Stomach (tissue), 9 donors: ENCODE measurements around the gene NEXMIF. TPM values are rescaled to one million over a fixed set of nuclear protein-coding genes. Genes with fewer than 3 reads are reported as not detected.

ENCODE experiments used
- DNase-seq, 2 donors: peaks; one replicate each; pipeline versions ENCODE4 v3.0.0 to v3.0.0-alpha.2; 2013 to 2019
- H3K27ac ChIP-seq, 5 donors: fragments of 200-600 bp in 4 of 5; sonication (generic) in 4 of 5; one replicate each; pipeline ENCODE4 v1.5.1; 2013 to 2019; ENCODE audit warnings: mild to moderate bottlenecking in 1 of 5, moderate library complexity in 1 of 5
- H3K27me3 ChIP-seq, 3 donors: fragments of 200-600 bp; sonication (generic); one replicate each; pipeline ENCODE4 v1.5.1; 2017 to 2019; ENCODE audit warnings: mixed run types in 1 of 3
- H3K36me3 ChIP-seq, 4 donors: fragments of 200-600 bp; sonication (generic); 1 replicate in 3 of 4; 2 replicates in 1 of 4; pipeline ENCODE4 v1.5.1; 2016 to 2019
- H3K4me1 ChIP-seq, 4 donors: fragments of 200-600 bp; sonication (generic); one replicate each; pipeline ENCODE4 v1.5.1; 2016 to 2019
- H3K4me3 ChIP-seq, 4 donors: fragments of 200-600 bp; sonication (generic) in 3 of 4; one replicate each; pipeline ENCODE4 v1.5.1; 2016 to 2019; ENCODE audit warnings: mild to moderate bottlenecking in 1 of 4
- H3K9me3 ChIP-seq, 4 donors: fragments of 200-600 bp; sonication (generic); one replicate each; pipeline ENCODE4 v1.5.1; 2016 to 2019
- CTCF ChIP-seq, 7 experiments: fragments of 450-650 bp in 4 of 7; fragments of 200-600 bp in 3 of 7; sonication (generic) in 3 of 7; IDR thresholded peaks; one replicate each; pipeline ENCODE4 v1.5.1; 2016 to 2019; ENCODE audit warnings: antibody characterized with exemption in 7 of 7, control low read depth in 2 of 7, mild to moderate bottlenecking in 1 of 7
- EP300 ChIP-seq: sonication (generic); formaldehyde crosslinking; IDR thresholded peaks from one replicate; pipeline ENCODE4 v1.6.1; 2017; ENCODE audit warnings: antibody characterized with exemption
- POLR2A ChIP-seq, 4 donors: fragments of 450-650 bp; IDR thresholded peaks; one replicate each; pipeline ENCODE4 v1.6.1; 2016; ENCODE audit warnings: antibody characterized with exemption in 4 of 4, control low read depth in 2 of 4, mild to moderate bottlenecking in 1 of 4, moderate library complexity in 1 of 4
- POLR2AphosphoS5 ChIP-seq, 3 donors: sonication (generic); formaldehyde crosslinking; IDR thresholded peaks; one replicate each; pipeline ENCODE4 v1.6.1; 2016; ENCODE audit warnings: antibody characterized with exemption in 3 of 3
- WGBS, 5 donors: extraction: QIAGEN DNeasy Blood & Tissue Kit in 3 of 5; methylation state at CpG; one replicate each; pipeline versions ENCODE4 v1.1.5 to v1.1.7; 2013 to 2018; 5-methylcytosine and 5-hydroxymethylcytosine counted together
- intact Hi-C: fragments of 100-400 bp; cut with DNase I; formaldehyde crosslinking; loops from one replicate; pipeline ENCODE4 v1.15.1; 2023; ENCODE audit warnings: low total_unique reads
- polyA plus RNA-seq, 3 donors: library from polyadenylated mRNA; stranded (reverse); fragments of 200-250 nt; gene quantifications; one replicate each; pipeline ENCODE4 v1.2.3, GENCODE V29; 2013
- total RNA-seq, 5 donors: library from RNA; depleted of rRNA; stranded (reverse); fragments of >200 nt; gene quantifications; one replicate each; pipeline versions ENCODE4 v1.1.0 to v1.2.3, GENCODE V29; 2014 to 2016
- donor health status: healthy with polysubstance abuse.
- donor health status: Bipolar disorder and iron deficiency.
- donor health status: healthy.

NEXMIF gene
- total and polyA plus RNA-seq, 8 donors: 0.25 to 4.0 (median 1.2) TPM

GRCh38 chrX:74911494-74911893, 13.8 kb downstream of the NEXMIF start:
- WGBS, 5 donors: 44 to 81% (median 67%) methylated on average over 1 of the region's 1 CpG
- no peaks in the 10 kb centered on the region for H3K4me1 ChIP-seq
- TF ChIP-seq EP300: no peak
- TF ChIP-seq CTCF (IDR thresholded peaks at IDR 0.05): no peak
- no peak for TF ChIP-seq POLR2A (IDR thresholded peaks at IDR 0.05)
- TF ChIP-seq POLR2AphosphoS5 (IDR thresholded peaks at IDR 0.05): no peak
- DNase-seq: no peak
- H3K27ac ChIP-seq: no peak overlapping the region
- no peaks in the 10 kb centered on the region for H3K9me3 ChIP-seq
- no peak overlapping the region for H3K4me3 ChIP-seq
- intact Hi-C loops: no loop called here
- H3K27me3 ChIP-seq: no peaks in the 10 kb centered on the region
- no peaks in the 10 kb centered on the region for H3K36me3 ChIP-seq

GRCh38 chrX:74906417-74906816, 18.8 kb downstream of the NEXMIF start:
- no peak overlapping the region for H3K4me3 ChIP-seq
- DNase-seq: peak in 1 of 2 donors; percentile 27
- 74 to 82% (median 76%) methylated on average over 3 of the region's 3 CpGs for WGBS, 5 donors
- H3K4me1 ChIP-seq: no peaks in the 10 kb centered on the region
- peak overlapping the region in 1 of 5 donors; percentile 13 for H3K27ac ChIP-seq
- intact Hi-C loops: no loop called here
- no peak for TF ChIP-seq POLR2A (IDR thresholded peaks at IDR 0.05)
- no peak for TF ChIP-seq POLR2AphosphoS5 (IDR thresholded peaks at IDR 0.05)
- no peak for TF ChIP-seq CTCF (IDR thresholded peaks at IDR 0.05)
- TF ChIP-seq EP300: no peak
- no peaks in the 10 kb centered on the region for H3K9me3 ChIP-seq
- H3K27me3 ChIP-seq: no peaks in the 10 kb centered on the region
- H3K36me3 ChIP-seq: no peaks in the 10 kb centered on the region

- H3K27me3 ChIP-seq: no peaks in the 10 kb centered on the region
- H3K4me3 ChIP-seq: no peak overlapping the region
- H3K36me3 ChIP-seq: no peaks in the 10 kb centered on the region
- intact Hi-C loops: no loop called here
- H3K9me3 ChIP-seq: no peaks in the 10 kb centered on the region
- H3K27ac ChIP-seq: no peak overlapping the region
- TF ChIP-seq CTCF (IDR thresholded peaks at IDR 0.05) (no peak), EP300 (no peak), POLR2A (IDR thresholded peaks at IDR 0.05) (no peak), POLR2AphosphoS5 (IDR thresholded peaks at IDR 0.05) (no peak)
- WGBS, 5 donors: 0 to 12% (median 8%) methylated on average over 2 of the region's 2 CpGs
- no peaks in the 10 kb centered on the region for H3K4me1 ChIP-seq
- peak; percentile 43 to 67 for DNase-seq
These were observed 22.4 kb downstream of the NEXMIF start for GRCh38 chrX:74902806-74903205.

GRCh38 chrX:74892561-74892960, 32.7 kb downstream of the NEXMIF start:
- DNase-seq: no peak
- H3K27ac ChIP-seq: no peak overlapping the region
- no peaks in the 10 kb centered on the region for H3K36me3 ChIP-seq
- no peaks in the 10 kb centered on the region for H3K9me3 ChIP-seq
- WGBS, 5 donors: 67 to 91% (median 76%) methylated on average over 3 of the region's 3 CpGs
- intact Hi-C loops: no loop called here
- no peaks in the 10 kb centered on the region for H3K27me3 ChIP-seq
- no peak for TF ChIP-seq POLR2AphosphoS5 (IDR thresholded peaks at IDR 0.05)
- no peak for TF ChIP-seq POLR2A (IDR thresholded peaks at IDR 0.05)
- TF ChIP-seq CTCF (IDR thresholded peaks at IDR 0.05): no peak
- TF ChIP-seq EP300: no peak
- H3K4me1 ChIP-seq: no peaks in the 10 kb centered on the region
- no peak overlapping the region for H3K4me3 ChIP-seq
